Body of pancreas (tissue), 4 donors: ENCODE data around the gene SPOCK1. TPM values are rescaled to one million over a fixed set of nuclear protein-coding genes. Genes with fewer than 3 reads are reported as not detected.

Source experiments
- ATAC-seq: fragments of 150-250 bp; one replicate; pipeline ENCODE4 v1.9.1; 2016
- DNase-seq, 4 donors: peaks; one replicate each; pipeline ENCODE4 v3.0.0-alpha.2; 2019
- H3K27ac ChIP-seq, 4 donors: fragments of 200-600 bp; sonication (generic); 1 replicate in 3 of 4; 2 replicates in 1 of 4; pipeline versions ENCODE4 v1.5.1 to v1.6.1; 2016 to 2019; ENCODE audit warnings: mild to moderate bottlenecking in 1 of 4, mixed read lengths in 1 of 4, moderate library complexity in 1 of 4
- H3K27me3 ChIP-seq, 2 donors: fragments of 200-600 bp; sonication (generic); one replicate each; pipeline ENCODE4 v1.6.0; 2016; ENCODE audit warnings: mild to moderate bottlenecking in 1 of 2
- H3K36me3 ChIP-seq, 2 donors: fragments of 200-600 bp; sonication (generic); replicated peaks in 1 of 2; 2 replicates each; pipeline ENCODE4 v1.5.1; 2016; ENCODE audit warnings: low read depth in 2 of 2; ENCODE audit not compliant: insufficient read depth in 1 of 2
- H3K4me1 ChIP-seq: fragments of 200-600 bp; sonication (generic); one replicate; pipeline ENCODE4 v1.6.0; 2016
- H3K4me3 ChIP-seq, 2 donors: fragments of 200-600 bp; sonication (generic); 1 replicate in 1 of 2; 2 replicates in 1 of 2; pipeline ENCODE4 v1.5.1; 2016 to 2019
- H3K9me3 ChIP-seq, 3 donors: fragments of 200-600 bp; sonication (generic); 1 replicate in 2 of 3; 2 replicates in 1 of 3; pipeline ENCODE4 v1.5.1; 2016
- POLR2A ChIP-seq, 3 donors: fragments of 450-650 bp; IDR thresholded peaks; one replicate each; pipeline ENCODE4 v1.6.1; 2016; ENCODE audit warnings: antibody characterized with exemption in 3 of 3, mild to moderate bottlenecking in 2 of 3
- WGBS, 2 donors: methylation state at CpG; one replicate each; pipeline ENCODE4 v1.1.5; 2017; 5-methylcytosine and 5-hydroxymethylcytosine counted together
- intact Hi-C: fragments of 100-400 bp; cut with DNase I; formaldehyde crosslinking; loops from one replicate; pipeline ENCODE4 v1.15.1; 2023
- total RNA-seq, 2 donors: library from RNA; depleted of rRNA; stranded (reverse); fragments of >200 nt; gene quantifications; one replicate each; pipeline ENCODE4 v1.1.0, GENCODE V29; 2016
- TF ChIP-seq, protein P1 (sequence below), 7 experiments: fragments of 450-650 bp in 4 of 7; fragments of 200-600 bp in 3 of 7; sonication (generic) in 3 of 7; IDR thresholded peaks; one replicate each; pipeline ENCODE4 v1.5.1; 2016 to 2019; ENCODE audit warnings: antibody characterized with exemption in 7 of 7

The SPOCK1 gene
- total RNA-seq, 2 donors from 2014 or later, result 22.4 to 30.6 TPM

DNA sequence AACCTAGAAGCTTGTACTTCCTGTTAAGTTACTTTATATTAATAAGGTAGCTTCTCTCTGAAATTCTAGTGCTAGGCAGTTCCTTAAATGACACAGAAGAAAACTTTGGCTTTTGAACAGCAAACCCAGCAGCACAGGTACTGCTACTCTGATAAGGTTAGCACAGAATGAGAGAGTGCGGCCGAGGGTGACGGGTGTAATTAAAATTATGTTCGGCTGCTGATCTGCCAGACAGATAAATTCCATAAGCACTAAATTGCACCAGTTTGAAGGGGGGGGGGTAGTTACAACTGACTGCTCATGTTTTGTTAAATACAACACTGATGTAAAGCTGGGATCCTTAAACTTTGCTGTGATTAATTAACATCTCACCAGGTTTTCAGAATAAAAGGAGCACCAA, 475.1 kb downstream of the SPOCK1 start:
- Histone ChIP-seq H3K4me1 (no peaks in the 10 kb centered on the region), H3K4me3 (no peak overlapping the region), H3K27ac (no peak overlapping the region), H3K27me3 (no peaks in the 10 kb centered on the region), H3K36me3 (no peaks in the 10 kb centered on the region), H3K9me3 (no peaks in the 10 kb centered on the region)
- TF ChIP-seq, protein P1, sequence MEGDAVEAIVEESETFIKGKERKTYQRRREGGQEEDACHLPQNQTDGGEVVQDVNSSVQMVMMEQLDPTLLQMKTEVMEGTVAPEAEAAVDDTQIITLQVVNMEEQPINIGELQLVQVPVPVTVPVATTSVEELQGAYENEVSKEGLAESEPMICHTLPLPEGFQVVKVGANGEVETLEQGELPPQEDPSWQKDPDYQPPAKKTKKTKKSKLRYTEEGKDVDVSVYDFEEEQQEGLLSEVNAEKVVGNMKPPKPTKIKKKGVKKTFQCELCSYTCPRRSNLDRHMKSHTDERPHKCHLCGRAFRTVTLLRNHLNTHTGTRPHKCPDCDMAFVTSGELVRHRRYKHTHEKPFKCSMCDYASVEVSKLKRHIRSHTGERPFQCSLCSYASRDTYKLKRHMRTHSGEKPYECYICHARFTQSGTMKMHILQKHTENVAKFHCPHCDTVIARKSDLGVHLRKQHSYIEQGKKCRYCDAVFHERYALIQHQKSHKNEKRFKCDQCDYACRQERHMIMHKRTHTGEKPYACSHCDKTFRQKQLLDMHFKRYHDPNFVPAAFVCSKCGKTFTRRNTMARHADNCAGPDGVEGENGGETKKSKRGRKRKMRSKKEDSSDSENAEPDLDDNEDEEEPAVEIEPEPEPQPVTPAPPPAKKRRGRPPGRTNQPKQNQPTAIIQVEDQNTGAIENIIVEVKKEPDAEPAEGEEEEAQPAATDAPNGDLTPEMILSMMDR (IDR thresholded peaks at IDR 0.05), result no peak
- TF ChIP-seq POLR2A (IDR thresholded peaks at IDR 0.05), result no peak
- DNase-seq (no peak), ATAC-seq (no peak)
- intact Hi-C loops, result no loop called here
- WGBS, 2 donors, result 23 to 48% methylated on average over 4 of the region's 4 CpGs

DNA sequence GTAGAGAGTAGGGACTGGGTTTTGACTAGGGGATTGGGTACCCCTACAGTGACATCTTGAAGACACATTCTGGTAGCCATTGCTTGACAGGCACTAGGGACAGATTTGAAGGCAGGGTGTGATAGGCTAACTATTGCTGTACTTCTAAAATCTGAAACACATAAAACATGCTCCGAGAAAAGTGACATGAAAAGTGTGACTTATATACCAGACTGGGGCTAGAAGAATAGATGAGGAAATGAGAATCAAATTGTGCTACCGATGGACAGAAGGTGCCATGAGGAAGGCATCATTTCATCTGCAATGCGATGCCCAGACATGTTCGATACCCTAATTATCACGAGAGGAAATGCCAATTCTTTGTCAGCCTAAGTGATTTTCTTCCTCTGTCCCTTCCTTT, 475.8 kb downstream of the SPOCK1 start:
- TF ChIP-seq, protein P1 (IDR thresholded peaks at IDR 0.05), result no peak
- no peak for TF ChIP-seq POLR2A (IDR thresholded peaks at IDR 0.05)
- DNase-seq (no peak), ATAC-seq (no peak)
- Histone ChIP-seq H3K27ac (no peak overlapping the region), H3K4me3 (no peak overlapping the region), H3K27me3 (no peaks in the 10 kb centered on the region), H3K4me1 (no peaks in the 10 kb centered on the region), H3K9me3 (no peaks in the 10 kb centered on the region), H3K36me3 (no peaks in the 10 kb centered on the region)
- intact Hi-C loops, result no loop called here
- 80 to 87% methylated on average over 5 of the region's 5 CpGs for WGBS, 2 donors

DNA sequence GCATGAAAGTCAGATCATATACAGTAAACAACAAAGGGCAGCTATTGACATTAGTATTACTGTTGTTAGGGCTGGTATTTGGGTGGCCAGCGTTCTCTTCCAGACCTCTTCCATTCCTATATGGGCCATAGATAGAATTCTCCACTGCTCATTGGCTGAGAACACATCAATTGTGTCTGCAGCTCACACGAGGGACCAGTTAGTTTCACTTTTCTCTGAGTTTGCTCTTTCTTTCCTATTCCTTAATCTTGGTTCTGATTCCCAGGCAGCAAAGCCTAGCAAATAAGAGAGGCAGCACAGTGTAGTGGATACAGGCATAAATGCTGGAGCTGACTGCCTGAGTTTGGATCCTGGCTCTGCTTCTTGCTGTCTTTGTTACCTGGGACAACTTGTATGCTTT, 476.4 kb downstream of the SPOCK1 start:
- ATAC-seq (no peak), DNase-seq (no peak)
- intact Hi-C loops, result no loop called here
- Histone ChIP-seq H3K4me3 (no peak overlapping the region), H3K27me3 (no peaks in the 10 kb centered on the region), H3K27ac (no peak overlapping the region), H3K36me3 (no peaks in the 10 kb centered on the region), H3K9me3 (no peaks in the 10 kb centered on the region), H3K4me1 (no peaks in the 10 kb centered on the region)
- TF ChIP-seq, protein P1 (IDR thresholded peaks at IDR 0.05), result no peak
- no peak for TF ChIP-seq POLR2A (IDR thresholded peaks at IDR 0.05)
- 49 to 61% methylated on average over 2 of the region's 2 CpGs for whole genome bisulfite sequencing, 2 donors

DNA sequence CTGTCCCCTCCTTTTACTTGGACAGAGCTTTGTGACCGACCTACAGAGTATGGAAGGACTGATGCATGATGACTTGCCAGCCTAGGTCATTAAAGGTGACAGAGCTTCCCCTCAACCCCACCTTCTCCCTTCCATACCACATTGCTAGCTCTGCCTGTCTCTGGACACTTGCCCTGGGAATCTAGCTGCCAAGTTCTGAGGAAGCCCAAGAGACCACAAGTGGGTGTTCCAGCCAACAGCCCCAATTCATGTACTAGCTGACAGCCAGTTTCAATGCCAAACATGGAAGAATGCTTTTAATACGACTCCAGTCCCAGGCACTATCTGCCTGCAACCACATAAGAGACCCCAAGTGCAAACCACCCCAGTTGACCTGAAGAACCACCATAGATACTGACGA, 477.1 kb downstream of the SPOCK1 start:
- H3K36me3 ChIP-seq, result no peaks in the 10 kb centered on the region
- H3K4me3 ChIP-seq, result no peak overlapping the region
- no peak for TF ChIP-seq POLR2A (IDR thresholded peaks at IDR 0.05)
- TF ChIP-seq, protein P1 (IDR thresholded peaks at IDR 0.05), result no peak
- H3K4me1 ChIP-seq, result no peaks in the 10 kb centered on the region
- 73 to 78% methylated on average over 3 of the region's 3 CpGs for WGBS, 2 donors
- ATAC-seq, result no peak
- intact Hi-C loops, result no loop called here
- no peak overlapping the region for H3K27ac ChIP-seq
- no peaks in the 10 kb centered on the region for H3K27me3 ChIP-seq
- DNase-seq, result no peak
- H3K9me3 ChIP-seq, result no peaks in the 10 kb centered on the region

DNA sequence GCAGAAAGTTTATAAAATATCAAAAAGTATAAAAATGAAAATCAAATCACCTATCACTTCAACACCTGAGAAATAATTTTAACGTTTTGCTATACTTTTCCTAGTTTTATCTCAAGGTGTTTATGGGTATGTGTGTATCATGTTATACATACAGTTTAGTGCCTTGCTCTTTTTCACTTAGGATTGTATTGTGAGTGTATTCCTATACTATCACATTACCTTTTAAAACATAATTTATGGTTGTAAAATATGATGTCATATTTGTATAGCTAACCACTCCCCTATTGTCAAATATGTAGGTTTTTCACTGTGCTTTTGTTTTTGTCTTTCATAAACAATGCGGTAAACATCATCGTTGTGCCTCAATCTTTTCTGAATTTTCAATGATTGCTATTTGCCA, 479.9 kb downstream of the SPOCK1 start:
- 72 to 77% methylated on average over 3 of the region's 3 CpGs for WGBS, 2 donors
- no peak for ATAC-seq
- TF ChIP-seq, protein P1 (IDR thresholded peaks at IDR 0.05), result no peak
- no peak for TF ChIP-seq POLR2A (IDR thresholded peaks at IDR 0.05)
- no peaks in the 10 kb centered on the region for H3K27me3 ChIP-seq
- intact Hi-C loops, result no loop called here
- no peak overlapping the region for H3K4me3 ChIP-seq
- no peaks in the 10 kb centered on the region for H3K4me1 ChIP-seq
- H3K36me3 ChIP-seq, result no peaks in the 10 kb centered on the region
- no peak overlapping the region for H3K27ac ChIP-seq
- no peaks in the 10 kb centered on the region for H3K9me3 ChIP-seq
- no peak for DNase-seq
